PFSK-1 (cell line): ENCODE data around the gene TRAPPC6A.

ENCODE experiments used
- FOXP2 ChIP-seq: optimal IDR thresholded peaks from 2 replicates; pipeline ENCODE3; 2011; ENCODE audit warnings: borderline replicate concordance, control low read depth, inconsistent platforms; ENCODE audit not compliant: insufficient read depth; ENCODE audit errors: extremely low read length, extremely low read depth
- POLR2AphosphoS5 ChIP-seq: IDR thresholded peaks from 2 replicates; pipeline ENCODE4 v1.6.1; 2012; ENCODE audit warnings: low read depth, mild to moderate bottlenecking, control low read depth, low read length, moderate library complexity
- SIN3A ChIP-seq: IDR thresholded peaks from 2 replicates; pipeline ENCODE4 v1.6.1; 2012; ENCODE audit warnings: mild to moderate bottlenecking, low read length, moderate library complexity, borderline replicate concordance; ENCODE audit not compliant: insufficient read depth
- TAF1 ChIP-seq: IDR thresholded peaks from 2 replicates; pipeline ENCODE4 v1.6.1; 2012; ENCODE audit warnings: low read length, control low read depth, borderline replicate concordance; ENCODE audit not compliant: insufficient read depth
- TF ChIP-seq, protein P1 (sequence below), 2 experiments: IDR thresholded peaks; 2 replicates each; pipeline versions ENCODE4 v1.6.1 to v1.8.0; 2011 to 2012; ENCODE audit warnings: low read depth in 2 of 2, low read length in 2 of 2, control low read depth in 1 of 2, inconsistent platforms in 1 of 2, mild to moderate bottlenecking in 1 of 2, moderate library complexity in 1 of 2; ENCODE audit not compliant: insufficient read depth in 1 of 2

Gene TRAPPC6A

DNA sequence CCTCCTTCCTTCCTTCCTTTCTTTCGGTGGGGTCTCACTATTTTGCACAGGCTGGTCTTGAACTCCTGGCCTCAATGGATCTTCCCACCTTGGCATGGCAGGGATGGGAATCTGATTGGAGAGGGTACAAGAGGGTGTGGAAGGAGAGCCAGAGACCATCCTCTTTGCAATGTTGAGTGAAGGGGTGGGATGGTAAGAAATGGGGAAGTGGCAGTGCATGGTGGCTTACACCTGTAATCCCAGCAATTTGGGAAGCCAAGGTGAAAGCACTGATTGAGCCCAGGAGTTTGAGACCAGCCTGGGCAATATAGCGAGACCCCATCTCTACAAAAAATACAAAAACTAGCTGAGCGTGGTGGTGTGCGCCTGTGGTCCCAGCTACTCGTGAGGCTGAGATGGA is 6.1 kb upstream of the TRAPPC6A start:
- TF ChIP-seq, protein P1, sequence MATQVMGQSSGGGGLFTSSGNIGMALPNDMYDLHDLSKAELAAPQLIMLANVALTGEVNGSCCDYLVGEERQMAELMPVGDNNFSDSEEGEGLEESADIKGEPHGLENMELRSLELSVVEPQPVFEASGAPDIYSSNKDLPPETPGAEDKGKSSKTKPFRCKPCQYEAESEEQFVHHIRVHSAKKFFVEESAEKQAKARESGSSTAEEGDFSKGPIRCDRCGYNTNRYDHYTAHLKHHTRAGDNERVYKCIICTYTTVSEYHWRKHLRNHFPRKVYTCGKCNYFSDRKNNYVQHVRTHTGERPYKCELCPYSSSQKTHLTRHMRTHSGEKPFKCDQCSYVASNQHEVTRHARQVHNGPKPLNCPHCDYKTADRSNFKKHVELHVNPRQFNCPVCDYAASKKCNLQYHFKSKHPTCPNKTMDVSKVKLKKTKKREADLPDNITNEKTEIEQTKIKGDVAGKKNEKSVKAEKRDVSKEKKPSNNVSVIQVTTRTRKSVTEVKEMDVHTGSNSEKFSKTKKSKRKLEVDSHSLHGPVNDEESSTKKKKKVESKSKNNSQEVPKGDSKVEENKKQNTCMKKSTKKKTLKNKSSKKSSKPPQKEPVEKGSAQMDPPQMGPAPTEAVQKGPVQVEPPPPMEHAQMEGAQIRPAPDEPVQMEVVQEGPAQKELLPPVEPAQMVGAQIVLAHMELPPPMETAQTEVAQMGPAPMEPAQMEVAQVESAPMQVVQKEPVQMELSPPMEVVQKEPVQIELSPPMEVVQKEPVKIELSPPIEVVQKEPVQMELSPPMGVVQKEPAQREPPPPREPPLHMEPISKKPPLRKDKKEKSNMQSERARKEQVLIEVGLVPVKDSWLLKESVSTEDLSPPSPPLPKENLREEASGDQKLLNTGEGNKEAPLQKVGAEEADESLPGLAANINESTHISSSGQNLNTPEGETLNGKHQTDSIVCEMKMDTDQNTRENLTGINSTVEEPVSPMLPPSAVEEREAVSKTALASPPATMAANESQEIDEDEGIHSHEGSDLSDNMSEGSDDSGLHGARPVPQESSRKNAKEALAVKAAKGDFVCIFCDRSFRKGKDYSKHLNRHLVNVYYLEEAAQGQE (IDR thresholded peaks at IDR 0.05; ENCODE audit: insufficient read depth in 1 of 2, low read depth in 2 of 2, low read length in 2 of 2) = no peak
- TF ChIP-seq TAF1 = no peak
- no peak for TF ChIP-seq FOXP2
- no peak for TF ChIP-seq SIN3A
- TF ChIP-seq POLR2AphosphoS5 = no peak

DNA sequence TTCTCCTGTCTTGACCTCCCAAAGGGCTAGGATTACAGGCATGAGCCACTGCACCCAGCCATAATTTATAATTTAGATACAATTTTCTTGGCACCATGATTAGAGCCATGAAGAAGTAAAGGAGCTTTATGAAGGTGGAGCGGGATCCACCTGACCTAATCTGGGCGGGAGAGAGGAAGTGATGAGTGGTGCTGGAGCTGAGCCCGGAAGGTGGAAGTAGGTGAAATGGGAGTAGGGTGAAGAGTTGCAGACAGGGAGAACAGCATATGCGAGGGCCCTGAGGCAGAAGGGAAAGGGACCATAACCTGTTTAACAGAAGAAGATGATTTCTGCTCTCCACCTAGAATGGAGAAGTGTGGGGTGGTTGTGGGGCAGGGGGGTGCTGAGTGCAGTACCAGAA is 4.7 kb upstream of the TRAPPC6A start:
- TF ChIP-seq, protein P1 (IDR thresholded peaks at IDR 0.05; ENCODE audit: insufficient read depth in 1 of 2, low read depth in 2 of 2, low read length in 2 of 2) = no peak
- no peak for TF ChIP-seq TAF1
- TF ChIP-seq SIN3A = no peak
- no peak for TF ChIP-seq POLR2AphosphoS5
- TF ChIP-seq FOXP2 = no peak

DNA sequence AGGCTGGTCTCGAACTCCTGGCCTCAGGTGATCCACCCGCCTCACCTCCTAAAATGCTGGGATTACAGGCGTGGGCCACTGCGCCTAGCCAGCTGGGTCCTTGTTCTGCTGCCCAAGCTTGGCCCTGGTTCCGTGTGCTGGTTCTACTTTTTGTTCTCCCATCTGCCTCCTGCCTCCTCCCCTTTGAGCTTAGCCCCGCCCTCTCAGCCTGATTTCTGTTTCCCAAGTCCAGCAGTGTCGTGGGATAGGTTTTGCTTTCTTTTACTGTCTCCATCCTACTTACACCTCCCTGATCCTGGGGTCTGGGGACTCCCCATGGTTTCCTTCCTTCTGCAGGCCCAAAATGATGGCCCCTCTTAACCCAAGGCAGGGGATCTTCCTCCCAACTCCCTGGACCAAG is 2.9 kb upstream of the TRAPPC6A start:
- TF ChIP-seq TAF1 (no peak), SIN3A (no peak), FOXP2 (no peak)

DNA sequence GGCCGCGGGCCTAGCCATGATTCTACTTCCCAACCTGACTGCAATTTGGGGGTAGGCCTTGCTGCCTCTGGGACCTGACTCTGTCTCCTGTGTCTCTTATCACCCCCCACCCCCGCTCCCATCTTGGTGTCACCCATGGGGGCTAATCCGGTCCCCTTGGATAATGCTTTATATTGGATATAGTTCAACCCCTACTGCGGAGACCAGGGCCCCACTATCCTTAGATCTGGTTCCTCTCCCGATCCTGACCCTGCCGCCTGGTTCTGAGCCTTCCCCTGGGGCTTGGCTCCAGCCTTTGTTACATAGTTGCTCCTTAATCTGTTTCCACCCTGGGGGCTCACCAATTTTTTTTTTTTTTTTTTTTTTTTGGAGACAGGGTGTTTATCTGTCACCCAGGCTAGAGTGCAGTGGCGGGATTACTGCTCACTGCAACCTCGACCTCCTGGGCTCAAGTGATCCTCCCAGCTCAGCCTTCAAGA is 1.9 kb upstream of the TRAPPC6A start:
- TF ChIP-seq POLR2AphosphoS5 = no peak
- no peak for TF ChIP-seq FOXP2
- TF ChIP-seq, protein P1 (IDR thresholded peaks at IDR 0.05; ENCODE audit: insufficient read depth in 1 of 2, low read depth in 2 of 2, low read length in 2 of 2) = no peak
- no peak for TF ChIP-seq TAF1
- no peak for TF ChIP-seq SIN3A

DNA sequence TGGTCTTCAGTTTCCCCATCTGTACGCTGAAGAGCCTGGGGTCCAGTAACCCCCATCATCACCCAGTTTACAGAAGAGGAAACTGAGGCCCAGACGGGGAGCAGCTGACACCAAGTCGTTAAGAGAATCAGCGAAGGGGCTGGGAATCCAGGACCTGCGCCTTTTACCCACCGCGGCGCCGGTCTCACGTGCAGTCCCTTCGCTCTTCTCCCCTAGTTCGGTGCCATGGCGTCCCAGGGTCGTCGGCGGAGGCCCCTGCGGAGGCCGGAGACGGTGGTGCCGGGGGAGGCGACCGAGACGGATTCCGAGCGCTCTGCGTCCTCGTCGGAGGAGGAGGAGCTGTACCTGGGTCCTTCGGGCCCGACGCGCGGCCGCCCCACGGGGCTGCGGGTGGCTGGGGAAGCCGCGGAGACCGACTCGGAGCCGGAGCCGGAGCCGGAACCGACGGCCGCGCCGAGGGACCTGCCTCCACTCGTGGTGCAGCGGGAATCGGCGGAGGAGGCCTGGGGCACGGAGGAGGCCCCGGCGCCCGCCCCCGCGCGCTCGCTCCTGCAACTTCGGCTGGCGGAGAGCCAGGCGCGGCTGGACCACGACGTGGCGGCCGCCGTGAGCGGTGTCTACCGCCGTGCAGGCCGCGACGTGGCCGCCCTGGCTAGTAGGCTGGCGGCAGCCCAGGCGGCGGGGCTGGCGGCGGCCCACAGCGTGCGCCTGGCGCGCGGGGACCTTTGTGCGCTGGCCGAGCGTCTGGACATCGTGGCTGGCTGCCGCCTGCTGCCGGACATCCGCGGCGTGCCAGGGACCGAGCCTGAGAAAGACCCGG is 1.2 kb upstream of the TRAPPC6A start:
- TF ChIP-seq SIN3A (no peak), POLR2AphosphoS5 (no peak), TAF1 (no peak), FOXP2 (no peak)
- TF ChIP-seq, protein P1 (IDR thresholded peaks at IDR 0.05; ENCODE audit: insufficient read depth in 1 of 2, low read depth in 2 of 2, low read length in 2 of 2) = no peak
